ENCODE measurements around the gene CLK4. TPM values are rescaled to one million over a fixed set of nuclear protein-coding genes. Genes with fewer than 3 reads are reported as not detected.

The CLK4 gene
- total and polyA plus RNA-seq, 9 donors, result 26.8 to 37.6 (median 32.9) TPM

DNA sequence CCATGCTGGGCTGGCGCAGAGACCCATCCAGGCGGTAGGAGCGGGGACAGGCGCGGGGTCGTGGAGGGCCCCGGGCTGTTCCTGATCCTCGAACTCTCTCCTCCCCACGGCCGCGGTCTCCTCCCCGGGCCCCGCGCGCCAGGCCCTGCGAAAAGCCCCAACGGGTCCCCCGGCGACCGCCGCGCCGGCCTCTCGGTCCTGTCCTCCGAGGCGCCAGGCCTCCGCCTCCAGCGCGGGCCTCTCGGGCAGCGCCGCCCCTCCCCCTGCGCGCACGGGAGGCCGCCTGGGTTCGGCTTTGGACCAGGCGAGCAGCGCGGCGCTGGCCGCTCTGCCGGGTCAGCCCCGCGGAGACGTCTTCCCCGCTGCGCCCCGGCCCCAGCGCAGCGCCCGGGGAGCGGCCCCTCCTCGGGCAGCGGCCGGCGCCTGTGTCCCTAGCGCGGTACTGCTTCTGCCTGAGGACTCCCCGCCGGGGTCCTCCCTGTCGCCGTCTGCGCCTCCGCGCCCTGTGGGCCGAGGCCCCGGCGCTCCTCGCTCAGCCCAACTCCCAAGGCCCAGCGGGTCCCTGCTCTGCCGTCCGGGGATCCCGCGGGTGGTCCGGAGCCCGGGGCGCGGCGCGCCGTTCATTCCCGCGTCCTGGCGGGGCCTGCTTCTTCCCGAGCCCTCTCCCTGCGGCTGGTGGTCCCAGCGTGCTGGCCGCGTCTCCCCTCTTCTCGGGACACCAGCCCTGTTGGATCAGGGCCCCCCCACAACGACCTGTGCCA lies 50.1 kb downstream of the CLK4 start:
- Histone ChIP-seq H3K27ac (ENCODE audit: low read length) (no peak overlapping the region), H3K4me3 (ENCODE audit: low read length) (no peak overlapping the region), H3K27me3 (ENCODE audit: control insufficient read depth, insufficient read depth, low read length) (peaks cover 39% of the 10 kb centered on the region), H3K4me1 (ENCODE audit: control insufficient read depth, insufficient read depth, low read length) (peaks cover 8% of the 10 kb centered on the region), H3K9me3 (replicated peaks; ENCODE audit: control insufficient read depth, low read depth, low read length) (peaks cover 2% of the 10 kb centered on the region), H3K36me3 (ENCODE audit: control insufficient read depth, insufficient read depth, low read length) (no peaks in the 10 kb centered on the region)
- DNase-seq, result peak; percentile 28
- WGBS (ENCODE audit: insufficient coverage), result 3% methylated on average over 91 of the region's 92 CpGs

- H3K36me3 ChIP-seq (ENCODE audit: control insufficient read depth, insufficient read depth, low read length), result no peaks in the 10 kb centered on the region
- WGBS (ENCODE audit: insufficient coverage), result 92% methylated on average over 4 of the region's 7 CpGs
- DNase-seq, result no peak
- H3K27ac ChIP-seq (ENCODE audit: low read length), result no peak overlapping the region
- H3K9me3 ChIP-seq (replicated peaks; ENCODE audit: control insufficient read depth, low read depth, low read length), result peaks cover 2% of the 10 kb centered on the region
- H3K27me3 ChIP-seq (ENCODE audit: control insufficient read depth, insufficient read depth, low read length), result peaks cover 33% of the 10 kb centered on the region
- no peak overlapping the region for H3K4me3 ChIP-seq (ENCODE audit: low read length)
- peaks cover 8% of the 10 kb centered on the region for H3K4me1 ChIP-seq (ENCODE audit: control insufficient read depth, insufficient read depth, low read length)
Observed at GRCh38 chr5:178573216-178573615, 53.6 kb downstream of the CLK4 start.

- WGBS (ENCODE audit: insufficient coverage), result 80% methylated on average over 1 of the region's 4 CpGs
- no peak overlapping the region for H3K27ac ChIP-seq (ENCODE audit: low read length)
- DNase-seq, result no peak
- H3K9me3 ChIP-seq (replicated peaks; ENCODE audit: control insufficient read depth, low read depth, low read length), result peaks cover 2% of the 10 kb centered on the region
- no peak overlapping the region for H3K4me3 ChIP-seq (ENCODE audit: low read length)
- H3K27me3 ChIP-seq (ENCODE audit: control insufficient read depth, insufficient read depth, low read length), result peaks cover 32% of the 10 kb centered on the region
- H3K4me1 ChIP-seq (ENCODE audit: control insufficient read depth, insufficient read depth, low read length), result peaks cover 6% of the 10 kb centered on the region
- H3K36me3 ChIP-seq (ENCODE audit: control insufficient read depth, insufficient read depth, low read length), result no peaks in the 10 kb centered on the region
Observed at GRCh38 chr5:178572617-178573016, 54.2 kb downstream of the CLK4 start.

DNA sequence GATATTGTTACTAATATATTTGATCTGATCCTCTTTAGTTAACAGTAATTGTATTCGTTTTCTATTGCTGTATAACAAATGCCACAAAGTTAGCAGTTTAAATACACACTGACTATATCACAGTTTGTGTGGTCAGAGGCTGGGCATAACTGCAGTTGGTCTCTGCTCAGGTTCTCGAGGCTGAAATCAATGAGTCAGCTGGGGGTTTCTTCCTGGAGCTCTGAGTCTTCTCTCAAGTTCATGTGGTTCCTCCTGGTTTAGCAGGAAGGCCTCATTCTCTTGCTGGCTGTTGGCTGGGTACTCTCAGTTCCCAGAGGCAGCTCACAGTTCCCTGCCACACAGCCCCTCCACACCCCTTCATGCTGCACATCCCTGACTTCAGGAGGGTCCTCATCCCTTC lies 57.4 kb downstream of the CLK4 start:
- Histone ChIP-seq H3K4me3 (ENCODE audit: low read length) (no peak overlapping the region), H3K4me1 (ENCODE audit: control insufficient read depth, insufficient read depth, low read length) (no peaks in the 10 kb centered on the region), H3K27ac (ENCODE audit: low read length) (no peak overlapping the region), H3K36me3 (ENCODE audit: control insufficient read depth, insufficient read depth, low read length) (no peaks in the 10 kb centered on the region), H3K27me3 (ENCODE audit: control insufficient read depth, insufficient read depth, low read length) (peaks cover 7% of the 10 kb centered on the region), H3K9me3 (replicated peaks; ENCODE audit: control insufficient read depth, low read depth, low read length) (peaks cover 2% of the 10 kb centered on the region)
- no CpG with 5 or more reads among the region's 2 CpGs for WGBS (ENCODE audit: insufficient coverage)
- DNase-seq, result no peak

GRCh38 chr5:178564811-178565550 lies 61.9 kb downstream of the CLK4 start:
- H3K4me3 ChIP-seq (ENCODE audit: low read length), result no peak overlapping the region
- peaks cover 10% of the 10 kb centered on the region for H3K4me1 ChIP-seq (ENCODE audit: control insufficient read depth, insufficient read depth, low read length)
- no peaks in the 10 kb centered on the region for H3K36me3 ChIP-seq (ENCODE audit: control insufficient read depth, insufficient read depth, low read length)
- no peaks in the 10 kb centered on the region for H3K9me3 ChIP-seq (replicated peaks; ENCODE audit: control insufficient read depth, low read depth, low read length)
- H3K27ac ChIP-seq (ENCODE audit: low read length), result no peak overlapping the region
- peak; percentile 46 for DNase-seq
- WGBS (ENCODE audit: insufficient coverage), result 27% methylated on average over 5 of the region's 12 CpGs
- peaks cover 8% of the 10 kb centered on the region for H3K27me3 ChIP-seq (ENCODE audit: control insufficient read depth, insufficient read depth, low read length)

DNA sequence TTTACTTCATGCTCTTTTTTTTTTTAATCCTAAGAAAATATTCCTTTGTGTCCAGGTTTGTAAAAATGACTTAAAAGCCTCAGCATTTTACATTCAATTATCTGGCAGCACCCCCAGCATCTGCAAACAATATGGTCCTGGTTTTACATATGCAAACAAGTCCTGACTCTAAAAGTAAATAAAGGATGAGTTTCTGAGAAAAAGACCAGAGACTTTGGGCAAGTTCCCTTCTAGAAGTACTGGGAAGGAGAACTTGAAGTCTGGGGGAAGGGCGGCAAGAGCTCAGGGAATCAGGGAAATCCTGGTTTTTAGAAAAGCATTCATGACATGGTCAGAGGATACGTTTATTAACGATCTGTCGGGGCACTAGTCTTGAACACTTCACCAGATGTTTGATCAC lies 62.5 kb downstream of the CLK4 start:
- no peaks in the 10 kb centered on the region for H3K9me3 ChIP-seq (replicated peaks; ENCODE audit: control insufficient read depth, low read depth, low read length)
- WGBS (ENCODE audit: insufficient coverage), result 8% methylated on average over 2 of the region's 4 CpGs
- H3K4me3 ChIP-seq (ENCODE audit: low read length), result no peak overlapping the region
- H3K36me3 ChIP-seq (ENCODE audit: control insufficient read depth, insufficient read depth, low read length), result no peaks in the 10 kb centered on the region
- peaks cover 4% of the 10 kb centered on the region for H3K27me3 ChIP-seq (ENCODE audit: control insufficient read depth, insufficient read depth, low read length)
- DNase-seq, result peak; percentile 59
- peaks cover 10% of the 10 kb centered on the region for H3K4me1 ChIP-seq (ENCODE audit: control insufficient read depth, insufficient read depth, low read length)
- no peak overlapping the region for H3K27ac ChIP-seq (ENCODE audit: low read length)

GRCh38 chr5:178563621-178564020 lies 63.2 kb downstream of the CLK4 start:
- Histone ChIP-seq H3K27ac (ENCODE audit: low read length) (no peak overlapping the region), H3K27me3 (ENCODE audit: control insufficient read depth, insufficient read depth, low read length) (peaks cover 4% of the 10 kb centered on the region), H3K36me3 (ENCODE audit: control insufficient read depth, insufficient read depth, low read length) (no peaks in the 10 kb centered on the region), H3K4me3 (ENCODE audit: low read length) (no peak overlapping the region), H3K4me1 (ENCODE audit: control insufficient read depth, insufficient read depth, low read length) (peaks cover 10% of the 10 kb centered on the region), H3K9me3 (replicated peaks; ENCODE audit: control insufficient read depth, low read depth, low read length) (no peaks in the 10 kb centered on the region)
- 59% methylated on average over 7 of the region's 8 CpGs for WGBS (ENCODE audit: insufficient coverage)
- DNase-seq, result no peak

GRCh38 chr5:178561746-178562264 lies 65.0 kb downstream of the CLK4 start:
- DNase-seq, result no peak
- Histone ChIP-seq H3K36me3 (ENCODE audit: control insufficient read depth, insufficient read depth, low read length) (no peaks in the 10 kb centered on the region), H3K4me3 (ENCODE audit: low read length) (no peak overlapping the region), H3K4me1 (ENCODE audit: control insufficient read depth, insufficient read depth, low read length) (peaks cover 10% of the 10 kb centered on the region), H3K27me3 (ENCODE audit: control insufficient read depth, insufficient read depth, low read length) (peaks cover 3% of the 10 kb centered on the region), H3K9me3 (replicated peaks; ENCODE audit: control insufficient read depth, low read depth, low read length) (no peaks in the 10 kb centered on the region), H3K27ac (ENCODE audit: low read length) (no peak overlapping the region)
- WGBS (ENCODE audit: insufficient coverage), result 73% methylated on average over 15 of the region's 23 CpGs

DNA sequence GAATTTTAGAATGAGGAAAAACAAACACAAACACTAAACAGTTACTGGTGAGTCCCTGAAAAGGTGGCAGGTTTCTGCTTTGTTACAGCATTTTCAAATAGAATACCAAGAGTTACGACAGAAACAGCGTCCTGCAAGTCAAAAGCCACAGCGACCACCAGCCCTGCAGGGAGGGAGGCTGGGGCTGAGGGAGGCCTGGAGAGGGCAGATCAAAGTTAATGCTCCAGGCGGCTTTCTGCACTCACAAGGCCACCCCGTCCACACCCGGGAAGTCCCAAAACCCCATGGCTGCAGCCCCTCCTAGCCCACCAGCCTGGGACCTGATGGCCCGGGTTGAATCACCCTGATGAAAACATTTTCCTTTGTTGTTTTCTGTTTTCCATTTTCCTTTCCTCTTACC lies 65.9 kb downstream of the CLK4 start:
- Histone ChIP-seq H3K4me1 (ENCODE audit: control insufficient read depth, insufficient read depth, low read length) (peaks cover 10% of the 10 kb centered on the region), H3K36me3 (ENCODE audit: control insufficient read depth, insufficient read depth, low read length) (no peaks in the 10 kb centered on the region), H3K9me3 (replicated peaks; ENCODE audit: control insufficient read depth, low read depth, low read length) (no peaks in the 10 kb centered on the region), H3K4me3 (ENCODE audit: low read length) (no peak overlapping the region), H3K27ac (ENCODE audit: low read length) (no peak overlapping the region), H3K27me3 (ENCODE audit: control insufficient read depth, insufficient read depth, low read length) (peaks cover 3% of the 10 kb centered on the region)
- WGBS (ENCODE audit: insufficient coverage), result 74% methylated on average over 5 of the region's 7 CpGs
- no peak for DNase-seq

GRCh38 chr5:178557416-178557815 lies 69.4 kb downstream of the CLK4 start:
- no peak overlapping the region for H3K4me3 ChIP-seq (ENCODE audit: low read length)
- DNase-seq, result no peak
- WGBS (ENCODE audit: insufficient coverage), result 85% methylated on average over 11 of the region's 11 CpGs
- H3K27me3 ChIP-seq (ENCODE audit: control insufficient read depth, insufficient read depth, low read length), result peaks cover 3% of the 10 kb centered on the region
- H3K4me1 ChIP-seq (ENCODE audit: control insufficient read depth, insufficient read depth, low read length), result peaks cover 10% of the 10 kb centered on the region
- H3K27ac ChIP-seq (ENCODE audit: low read length), result no peak overlapping the region
- no peaks in the 10 kb centered on the region for H3K36me3 ChIP-seq (ENCODE audit: control insufficient read depth, insufficient read depth, low read length)
- no peaks in the 10 kb centered on the region for H3K9me3 ChIP-seq (replicated peaks; ENCODE audit: control insufficient read depth, low read depth, low read length)

All from muscle of leg (tissue), 11 donors.